HepG2 (cell line): ENCODE measurements around the gene RBCK1. TPM values are rescaled to one million over a fixed set of nuclear protein-coding genes. Genes with fewer than 3 reads are reported as not detected.
A peak's percentile ranks its signal among the peaks of the same experiment; 100 is the strongest.

Source experiments
- FOXK2 ChIP-seq: fragments of 450-650 bp; IDR thresholded peaks from 2 replicates; pipeline ENCODE4 v1.6.1; 2016
- HIVEP1 ChIP-seq: sonication (generic); formaldehyde crosslinking; IDR thresholded peaks from 2 replicates; pipeline ENCODE4 v1.4.0; 2020; ENCODE audit warnings: mild to moderate bottlenecking, missing genetic modification reagents
- NRL ChIP-seq: sonication (generic); formaldehyde crosslinking; IDR thresholded peaks from 2 replicates; pipeline ENCODE4 v1.5.0; 2020; ENCODE audit warnings: missing genetic modification reagents, mild to moderate bottlenecking, moderate library complexity, borderline replicate concordance
- PAF1 ChIP-seq: IDR thresholded peaks from 2 replicates; pipeline ENCODE4 v1.6.1; 2016; ENCODE audit warnings: missing genetic modification reagents, missing compliant biosample characterization
- POLR2A ChIP-seq, 2 experiments: IDR thresholded peaks; 2 replicates each; pipeline ENCODE4 v1.6.1; 2011; ENCODE audit warnings: low read depth in 2 of 2, low read length in 2 of 2, mild to moderate bottlenecking in 1 of 2, moderate library complexity in 1 of 2; ENCODE audit not compliant: insufficient read depth in 1 of 2
- RBFOX2 ChIP-seq: fragments of 200-400 bp; formaldehyde crosslinking; IDR thresholded peaks from 2 replicates; pipeline ENCODE4 v1.6.1; 2017; ENCODE audit warnings: low read depth, mild to moderate bottlenecking, low read length
- USF2 ChIP-seq, 2 experiments: sonication (generic) in 1 of 2; formaldehyde crosslinking in 1 of 2; IDR thresholded peaks; 2 replicates each; pipeline versions ENCODE4 v1.5.1 to v1.6.1; 2011 to 2020; ENCODE audit warnings: borderline replicate concordance in 1 of 2, low read depth in 1 of 2, low read length in 1 of 2, mild to moderate bottlenecking in 1 of 2, missing genetic modification reagents in 1 of 2, moderate library complexity in 1 of 2
- ZNF543 ChIP-seq: sonication (generic); formaldehyde crosslinking; IDR thresholded peaks from 2 replicates; pipeline ENCODE4 v1.4.0; 2020; ENCODE audit warnings: mild to moderate bottlenecking, missing genetic modification reagents
- ZNF660 ChIP-seq: sonication (generic); formaldehyde crosslinking; IDR thresholded peaks from 2 replicates; pipeline ENCODE4 v1.5.1; 2020; ENCODE audit warnings: mild to moderate bottlenecking, low read depth, missing genetic modification reagents, borderline replicate concordance
- ZNF788 ChIP-seq: sonication (generic); formaldehyde crosslinking; IDR thresholded peaks from 2 replicates; pipeline ENCODE4 v1.5.0; 2020; ENCODE audit warnings: mild to moderate bottlenecking, missing genetic modification reagents, borderline replicate concordance
- polyA plus RNA-seq, 8 experiments: library from polyadenylated mRNA; depleted of rRNA in 3 of 8; stranded (reverse) in 7 of 8; unstranded in 1 of 8; fragments of >200 nt; fragmentation: Illumina TruSeq in 4 of 8; extraction: Trizol in 4 of 8; gene quantifications; 2 replicates each; pipeline versions ENCODE4 v1.2.1 to v1.2.3, GENCODE V29; 2011 to 2016; ENCODE audit warnings: low read depth in 4 of 8, missing spikeins in 1 of 8, mixed read lengths in 1 of 8; ENCODE audit not compliant: insufficient read depth in 1 of 8
- total RNA-seq, 5 experiments: library from RNA; depleted of rRNA; stranded (reverse); fragments of >200 nt; fragmentation: Illumina TruSeq; extraction: Trizol; gene quantifications; 2 replicates each; pipeline ENCODE4 v1.2.3, GENCODE V29; 2016; ENCODE audit warnings: low read depth in 1 of 5
- TF ChIP-seq, protein P1 (sequence below): sonication (generic); formaldehyde crosslinking; IDR thresholded peaks from 2 replicates; pipeline ENCODE4 v1.4.0; 2020; ENCODE audit warnings: mild to moderate bottlenecking, missing genetic modification reagents

Gene RBCK1
- total and polyA plus RNA-seq, 2 of the 13 experiments (the other 11 are each of a cell fraction or from before 2014, with no cell fraction given): 149 to 215 TPM

DNA sequence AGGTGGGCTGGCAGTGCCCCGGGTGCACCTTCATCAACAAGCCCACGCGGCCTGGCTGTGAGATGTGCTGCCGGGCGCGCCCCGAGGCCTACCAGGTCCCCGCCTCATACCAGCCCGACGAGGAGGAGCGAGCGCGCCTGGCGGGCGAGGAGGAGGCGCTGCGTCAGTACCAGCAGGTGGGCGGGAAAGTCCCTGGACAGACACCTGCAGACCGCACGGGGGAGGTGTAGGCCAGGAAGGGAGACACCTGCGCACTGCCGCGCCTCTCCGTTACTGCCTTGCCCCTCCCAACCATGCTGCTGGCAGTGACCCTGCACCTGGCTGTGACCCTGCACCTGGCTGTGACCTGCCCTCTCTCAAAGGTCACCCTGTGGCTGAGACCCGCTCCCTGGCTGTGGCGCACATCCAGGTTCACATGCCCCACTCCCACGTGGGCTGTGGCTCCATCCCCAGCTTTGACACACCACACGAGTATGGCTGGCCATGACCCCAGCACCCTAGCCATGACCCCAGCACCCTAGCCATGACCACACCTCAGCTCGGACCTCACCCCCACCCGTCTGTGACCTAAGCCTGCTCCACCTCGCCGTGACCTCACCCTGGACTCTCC lies 11.6 kb downstream of the RBCK1 start (continued):
- TF ChIP-seq NRL: no peak; the same call in 1 of the 2 replicates
- peak; percentile 75 for TF ChIP-seq RBFOX2
- peak in 1 of 2 experiments; percentile 41; a peak in 1 of 4 replicates for TF ChIP-seq POLR2A (IDR thresholded peaks at IDR 0.05; ENCODE audit: insufficient read depth in 1 of 2, low read depth in 2 of 2, low read length in 2 of 2)
- no peak for TF ChIP-seq HIVEP1 (CRISPR knock-in tag)
- TF ChIP-seq ZNF543 (CRISPR knock-in tag): 0 out of 2 replicates have a peak, but pooled peaks have one; percentile 46
- no peak for TF ChIP-seq USF2 (IDR thresholded peaks at IDR 0.05; ENCODE audit: low read depth, low read length)
- no peak for TF ChIP-seq USF2 (CRISPR knock-in tag; IDR thresholded peaks at IDR 0.05; ENCODE audit: borderline replicate concordance)
- TF ChIP-seq PAF1 (CRISPR knock-in tag): 0 out of 2 replicates have a peak, but pooled peaks have one; percentile 19
- TF ChIP-seq ZNF660 (CRISPR knock-in tag): no peak
- TF ChIP-seq ZNF788 (CRISPR knock-in tag): 0 out of 2 replicates have a peak, but pooled peaks have one; percentile 23
- TF ChIP-seq, protein P1, sequence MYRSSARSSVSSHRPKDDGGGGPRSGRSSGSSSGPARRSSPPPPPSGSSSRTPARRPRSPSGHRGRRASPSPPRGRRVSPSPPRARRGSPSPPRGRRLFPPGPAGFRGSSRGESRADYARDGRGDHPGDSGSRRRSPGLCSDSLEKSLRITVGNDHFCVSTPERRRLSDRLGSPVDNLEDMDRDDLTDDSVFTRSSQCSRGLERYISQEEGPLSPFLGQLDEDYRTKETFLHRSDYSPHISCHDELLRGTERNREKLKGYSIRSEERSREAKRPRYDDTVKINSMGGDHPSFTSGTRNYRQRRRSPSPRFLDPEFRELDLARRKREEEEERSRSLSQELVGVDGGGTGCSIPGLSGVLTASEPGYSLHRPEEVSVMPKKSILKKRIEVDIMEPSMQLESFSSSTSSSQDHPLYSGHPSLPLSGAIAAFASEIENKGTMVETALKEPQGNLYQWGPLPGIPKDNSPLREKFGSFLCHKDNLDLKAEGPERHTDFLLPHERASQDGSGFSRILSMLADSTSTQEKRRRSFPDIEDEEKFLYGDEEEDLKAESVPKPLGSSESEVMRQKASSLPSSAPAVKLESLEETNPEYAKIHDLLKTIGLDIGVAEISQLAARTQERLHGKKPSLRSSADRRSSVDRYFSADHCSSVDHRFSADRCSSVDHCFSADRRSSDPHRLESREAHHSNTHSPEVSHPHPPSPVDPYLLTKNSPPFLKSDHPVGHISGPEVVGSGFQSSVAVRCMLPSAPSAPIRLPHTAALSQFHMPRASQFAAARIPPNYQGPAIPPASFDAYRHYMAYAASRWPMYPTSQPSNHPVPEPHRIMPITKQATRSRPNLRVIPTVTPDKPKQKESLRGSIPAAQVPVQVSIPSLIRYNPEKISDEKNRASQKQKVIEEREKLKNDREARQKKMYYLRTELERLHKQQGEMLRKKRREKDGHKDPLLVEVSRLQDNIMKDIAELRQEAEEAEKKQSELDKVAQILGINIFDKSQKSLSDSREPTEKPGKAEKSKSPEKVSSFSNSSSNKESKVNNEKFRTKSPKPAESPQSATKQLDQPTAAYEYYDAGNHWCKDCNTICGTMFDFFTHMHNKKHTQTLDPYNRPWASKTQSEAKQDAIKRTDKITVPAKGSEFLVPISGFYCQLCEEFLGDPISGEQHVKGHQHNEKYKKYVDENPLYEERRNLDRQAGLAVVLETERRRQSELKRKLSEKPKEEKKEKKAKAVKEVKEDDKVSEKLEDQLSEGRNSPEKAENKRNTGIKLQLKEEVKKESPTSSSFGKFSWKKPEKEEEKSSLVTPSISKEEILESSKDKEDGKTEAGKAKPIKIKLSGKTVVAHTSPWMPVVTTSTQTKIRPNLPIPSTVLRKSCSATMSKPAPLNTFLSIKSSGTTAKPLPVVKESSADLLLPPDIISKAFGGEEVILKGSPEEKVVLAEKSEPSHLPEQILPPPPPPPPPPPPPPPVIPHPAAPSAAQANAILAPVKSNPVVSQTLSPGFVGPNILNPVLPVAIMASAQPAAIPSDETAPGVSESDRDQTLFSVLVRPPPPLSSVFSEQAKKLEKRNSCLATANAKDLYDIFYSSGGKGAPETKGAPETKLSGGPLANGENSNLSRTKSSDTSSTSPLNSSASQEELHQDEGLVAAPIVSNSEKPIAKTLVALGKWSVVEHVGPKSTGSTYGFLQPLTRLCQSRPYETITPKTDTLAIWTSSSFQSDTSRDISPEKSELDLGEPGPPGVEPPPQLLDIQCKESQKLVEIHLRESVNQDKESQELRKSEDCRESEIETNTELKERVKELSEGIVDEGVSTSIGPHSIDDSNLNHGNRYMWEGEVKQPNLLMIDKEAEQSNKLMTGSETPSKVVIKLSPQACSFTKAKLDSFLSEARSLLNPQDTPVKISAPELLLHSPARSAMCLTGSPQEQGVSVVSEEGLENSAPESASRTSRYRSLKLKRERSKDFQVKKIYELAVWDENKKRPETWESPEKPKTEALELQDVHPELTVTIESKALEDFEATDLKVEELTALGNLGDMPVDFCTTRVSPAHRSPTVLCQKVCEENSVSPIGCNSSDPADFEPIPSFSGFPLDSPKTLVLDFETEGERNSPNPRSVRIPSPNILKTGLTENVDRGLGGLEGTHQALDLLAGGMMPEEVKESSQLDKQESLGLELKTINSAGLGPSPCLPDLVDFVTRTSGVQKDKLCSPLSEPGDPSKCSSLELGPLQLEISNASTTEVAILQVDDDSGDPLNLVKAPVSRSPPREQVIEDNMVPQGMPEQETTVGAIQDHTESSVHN (CRISPR knock-in tag): 0 out of 2 replicates have a peak, but pooled peaks have one; percentile 25
- no peak for TF ChIP-seq FOXK2
- TF ChIP-seq, all 625 proteins: peak for 24
